ENCODE results near the gene ADGRA1. TPM values are rescaled to one million over a fixed set of nuclear protein-coding genes. Genes with fewer than 3 reads are reported as not detected.

Gene ADGRA1
- total RNA-seq, 4 donors from 2014 or later, result 0.13 TPM; not detected in 3

DNA sequence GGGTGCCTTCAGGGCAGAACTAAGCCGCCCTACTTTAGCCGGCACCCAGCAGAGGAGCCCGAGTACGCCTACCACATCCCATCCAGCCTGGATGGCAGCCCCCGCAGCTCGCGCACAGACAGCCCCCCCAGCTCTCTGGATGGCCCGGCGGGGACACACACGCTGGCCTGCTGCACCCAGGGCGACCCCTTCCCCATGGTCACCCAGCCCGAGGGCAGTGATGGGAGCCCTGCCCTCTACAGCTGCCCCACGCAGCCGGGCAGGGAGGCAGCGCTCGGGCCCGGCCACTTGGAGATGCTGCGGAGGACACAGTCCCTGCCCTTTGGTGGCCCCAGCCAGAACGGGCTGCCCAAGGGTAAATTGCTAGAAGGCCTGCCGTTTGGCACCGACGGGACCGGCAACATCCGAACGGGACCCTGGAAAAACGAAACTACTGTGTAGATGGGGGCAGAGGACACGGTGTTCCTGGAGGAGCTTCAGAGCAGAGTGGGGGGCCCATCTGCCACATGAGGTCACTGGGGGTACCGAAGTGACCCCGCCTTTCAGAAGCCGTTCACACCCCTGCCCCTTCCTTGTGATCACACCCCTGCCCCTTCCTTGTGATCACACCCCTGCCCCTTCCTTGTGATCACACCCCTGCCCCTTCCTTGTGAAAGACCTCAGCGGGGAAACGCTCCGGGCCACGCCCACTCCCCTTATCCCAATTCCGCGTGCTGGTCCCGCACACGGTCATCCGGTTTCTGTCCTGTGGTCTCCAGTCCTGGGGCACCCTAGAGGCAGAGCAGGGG is 41.5 kb downstream of the ADGRA1 start:
- no peaks in the 10 kb centered on the region for H3K4me1 ChIP-seq
- no peak overlapping the region for H3K27ac ChIP-seq
- no peak overlapping the region for H3K4me3 ChIP-seq
- H3K27me3 ChIP-seq, result peaks cover 56% of the 10 kb centered on the region
- no peak for TF ChIP-seq POLR2A (IDR thresholded peaks at IDR 0.05)
- TF ChIP-seq POLR2AphosphoS5 (IDR thresholded peaks at IDR 0.05), result no peak
- TF ChIP-seq, protein P1, sequence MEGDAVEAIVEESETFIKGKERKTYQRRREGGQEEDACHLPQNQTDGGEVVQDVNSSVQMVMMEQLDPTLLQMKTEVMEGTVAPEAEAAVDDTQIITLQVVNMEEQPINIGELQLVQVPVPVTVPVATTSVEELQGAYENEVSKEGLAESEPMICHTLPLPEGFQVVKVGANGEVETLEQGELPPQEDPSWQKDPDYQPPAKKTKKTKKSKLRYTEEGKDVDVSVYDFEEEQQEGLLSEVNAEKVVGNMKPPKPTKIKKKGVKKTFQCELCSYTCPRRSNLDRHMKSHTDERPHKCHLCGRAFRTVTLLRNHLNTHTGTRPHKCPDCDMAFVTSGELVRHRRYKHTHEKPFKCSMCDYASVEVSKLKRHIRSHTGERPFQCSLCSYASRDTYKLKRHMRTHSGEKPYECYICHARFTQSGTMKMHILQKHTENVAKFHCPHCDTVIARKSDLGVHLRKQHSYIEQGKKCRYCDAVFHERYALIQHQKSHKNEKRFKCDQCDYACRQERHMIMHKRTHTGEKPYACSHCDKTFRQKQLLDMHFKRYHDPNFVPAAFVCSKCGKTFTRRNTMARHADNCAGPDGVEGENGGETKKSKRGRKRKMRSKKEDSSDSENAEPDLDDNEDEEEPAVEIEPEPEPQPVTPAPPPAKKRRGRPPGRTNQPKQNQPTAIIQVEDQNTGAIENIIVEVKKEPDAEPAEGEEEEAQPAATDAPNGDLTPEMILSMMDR (IDR thresholded peaks at IDR 0.05), result no peak
- no peak for TF ChIP-seq EP300 (IDR thresholded peaks at IDR 0.05)
- no peak for ATAC-seq
- H3K36me3 ChIP-seq, result no peaks in the 10 kb centered on the region
- WGBS, 2 donors (ENCODE audit: low coverage in 1 of 2), result no CpG with 5 or more reads among the region's 39 CpGs
- no peaks in the 10 kb centered on the region for H3K9me3 ChIP-seq

DNA sequence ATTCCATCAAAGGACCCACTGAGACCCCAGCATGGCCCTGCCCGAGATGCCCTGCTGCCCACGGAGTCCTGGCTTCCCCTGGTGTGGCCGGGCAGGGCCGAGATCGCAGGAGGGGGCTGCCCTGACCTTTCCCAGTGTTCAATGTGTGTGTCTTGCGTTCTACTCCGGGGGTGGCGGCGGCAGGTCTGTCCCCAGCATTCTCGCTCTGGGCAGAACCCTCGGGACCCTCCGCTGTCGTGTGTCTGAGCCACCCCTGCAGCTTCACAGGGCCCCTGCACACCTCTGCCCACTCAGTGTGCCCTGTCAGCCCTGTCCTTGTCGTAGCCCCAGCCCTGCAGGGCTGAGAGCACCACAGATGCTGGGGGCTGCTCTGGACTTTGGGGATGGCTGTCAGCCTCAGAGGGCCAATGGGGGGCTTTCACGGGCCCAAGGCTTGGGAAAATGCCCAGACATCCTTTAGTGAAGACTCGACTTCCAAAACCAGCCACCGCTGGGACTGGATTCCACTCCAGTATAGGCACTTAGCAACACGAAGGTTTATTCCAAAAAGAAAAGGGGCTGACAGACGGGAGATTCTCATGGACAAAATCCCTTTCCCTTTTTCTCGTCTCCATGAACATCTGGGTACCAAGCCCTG is 42.3 kb downstream of the ADGRA1 start:
- H3K4me1 ChIP-seq, result no peaks in the 10 kb centered on the region
- peaks cover 48% of the 10 kb centered on the region for H3K27me3 ChIP-seq
- WGBS, 2 donors (ENCODE audit: low coverage in 1 of 2), result 16 to 32% methylated on average over 2 to 5 of the region's 20 CpGs
- no peak for TF ChIP-seq POLR2AphosphoS5 (IDR thresholded peaks at IDR 0.05)
- no peak for TF ChIP-seq EP300 (IDR thresholded peaks at IDR 0.05)
- TF ChIP-seq POLR2A (IDR thresholded peaks at IDR 0.05), result no peak
- TF ChIP-seq, protein P1 (IDR thresholded peaks at IDR 0.05), result no peak
- H3K9me3 ChIP-seq, result no peaks in the 10 kb centered on the region
- ATAC-seq, result no peak
- no peak overlapping the region for H3K27ac ChIP-seq
- H3K36me3 ChIP-seq, result no peaks in the 10 kb centered on the region
- H3K4me3 ChIP-seq, result no peak overlapping the region

DNA sequence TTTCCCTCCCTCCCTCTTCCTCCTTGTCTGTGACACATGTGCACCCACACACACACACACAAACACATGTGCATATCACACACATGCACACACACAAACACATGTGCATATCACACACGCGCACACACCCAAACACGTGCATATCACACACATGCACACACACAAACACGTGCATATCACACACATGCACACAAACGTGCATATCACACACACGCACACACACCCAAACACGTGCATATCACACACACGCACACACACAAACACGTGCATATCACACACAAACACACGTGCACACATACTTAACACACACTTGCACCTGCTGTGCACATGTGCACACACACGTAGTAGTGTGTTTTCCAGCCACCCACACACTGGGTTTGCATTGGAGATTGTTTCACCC is 42.9 kb downstream of the ADGRA1 start:
- Histone ChIP-seq H3K4me1 (no peaks in the 10 kb centered on the region), H3K9me3 (no peaks in the 10 kb centered on the region), H3K36me3 (no peaks in the 10 kb centered on the region), H3K27me3 (peaks cover 42% of the 10 kb centered on the region), H3K4me3 (no peak overlapping the region), H3K27ac (no peak overlapping the region)
- no peak for ATAC-seq
- TF ChIP-seq POLR2AphosphoS5 (IDR thresholded peaks at IDR 0.05), result no peak
- TF ChIP-seq, protein P1 (IDR thresholded peaks at IDR 0.05), result no peak
- no peak for TF ChIP-seq EP300 (IDR thresholded peaks at IDR 0.05)
- TF ChIP-seq POLR2A (IDR thresholded peaks at IDR 0.05), result no peak
- WGBS, 2 donors (ENCODE audit: low coverage in 1 of 2), result 80 to 89% methylated on average over 11 of the region's 11 CpGs

DNA sequence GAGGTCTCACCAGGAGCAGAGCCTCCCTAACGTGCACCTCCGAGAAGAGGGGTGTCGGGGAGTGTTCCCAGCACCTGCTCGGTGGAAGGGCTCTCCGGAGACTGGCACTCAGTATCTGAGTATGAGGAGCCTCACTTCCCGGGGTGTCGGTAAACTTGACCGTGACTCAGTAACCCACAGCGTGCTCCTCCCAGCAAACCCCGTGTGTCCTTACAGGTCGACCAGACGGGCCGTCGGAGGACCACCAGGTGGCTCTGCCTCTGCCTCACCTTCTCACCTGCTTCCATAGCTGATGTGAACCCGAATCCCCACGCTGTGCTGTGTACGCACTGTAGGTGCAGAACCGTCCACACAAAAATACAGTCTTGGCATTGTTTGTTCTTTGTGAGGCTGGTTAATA is 43.3 kb downstream of the ADGRA1 start:
- no peak overlapping the region for H3K4me3 ChIP-seq
- no peaks in the 10 kb centered on the region for H3K9me3 ChIP-seq
- H3K36me3 ChIP-seq, result no peaks in the 10 kb centered on the region
- no peaks in the 10 kb centered on the region for H3K4me1 ChIP-seq
- no peak for TF ChIP-seq POLR2A (IDR thresholded peaks at IDR 0.05)
- TF ChIP-seq, protein P1 (IDR thresholded peaks at IDR 0.05), result no peak
- TF ChIP-seq EP300 (IDR thresholded peaks at IDR 0.05), result no peak
- no peak for TF ChIP-seq POLR2AphosphoS5 (IDR thresholded peaks at IDR 0.05)
- WGBS, 2 donors (ENCODE audit: low coverage in 1 of 2), result 62 to 65% methylated on average over 6 to 15 of the region's 18 CpGs
- H3K27ac ChIP-seq, result no peak overlapping the region
- H3K27me3 ChIP-seq, result peaks cover 38% of the 10 kb centered on the region
- no peak for ATAC-seq
